ENCODE measurements around the gene MAPKBP1.

MAPKBP1 gene

GRCh38 chr15:41870689-41871081 is 96.4 kb downstream of the MAPKBP1 start:
- peaks cover 13% of the 10 kb centered on the region for H3K4me1 ChIP-seq (ENCODE audit: insufficient read depth, insufficient read length)
- H3K4me3 ChIP-seq (ENCODE audit: insufficient read length, low read depth), result no peak overlapping the region
- TF ChIP-seq SUZ12 (IDR thresholded peaks at IDR 0.05; ENCODE audit: extremely low read depth, insufficient read depth, insufficient read length) (no peak), YY1 (IDR thresholded peaks at IDR 0.05; ENCODE audit: insufficient read depth, insufficient read length) (no peak), ZNF274 (IDR thresholded peaks at IDR 0.05; ENCODE audit: low read depth, low read length) (no peak)
- H3K36me3 ChIP-seq (ENCODE audit: insufficient read depth, insufficient read length, low read length), result no peaks in the 10 kb centered on the region
- DNase-seq (ENCODE audit: low read depth, low spot score), result no peak
- no peaks in the 10 kb centered on the region for H3K9me3 ChIP-seq (ENCODE audit: insufficient read depth, low read length)
- H3K27me3 ChIP-seq (ENCODE audit: insufficient read depth, insufficient read length), result no peaks in the 10 kb centered on the region
- H3K9ac ChIP-seq (ENCODE audit: insufficient read length, low read depth), result no peak overlapping the region

DNA sequence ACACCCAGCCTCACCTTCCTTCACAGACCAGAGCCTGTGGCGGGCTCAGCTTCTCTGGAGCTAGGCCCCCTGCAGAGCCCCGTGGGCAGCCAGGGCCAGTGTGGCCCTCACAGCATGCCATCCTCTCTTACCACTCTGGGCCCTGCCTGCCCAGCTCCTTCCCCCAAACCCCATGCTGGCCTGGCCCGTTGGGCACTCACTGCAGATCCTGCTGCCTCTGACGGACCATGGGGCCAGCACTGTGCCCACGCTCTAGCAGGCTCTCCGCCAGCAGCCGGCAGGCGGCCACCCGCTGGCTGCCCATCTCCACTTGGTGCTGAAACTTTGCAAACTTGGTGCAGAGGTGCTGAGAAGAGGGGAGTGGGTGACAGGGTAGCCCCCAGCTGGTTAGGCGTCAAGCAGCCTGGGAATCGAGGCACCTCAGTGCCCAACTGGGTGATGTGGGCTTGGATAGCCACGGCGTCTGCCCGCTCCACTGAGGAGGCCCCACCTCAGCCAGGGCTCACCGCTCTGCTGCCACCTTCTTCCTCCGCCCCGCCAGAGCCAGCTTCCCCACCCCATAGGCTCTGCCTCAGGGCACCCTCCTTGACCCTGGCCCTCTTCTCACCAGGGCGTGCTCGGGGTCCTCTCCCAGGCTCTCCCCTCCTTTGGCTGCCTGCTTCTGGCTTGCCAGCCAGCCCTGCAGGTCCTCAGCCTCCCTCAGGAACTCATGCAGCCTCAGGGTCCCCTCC is 97.1 kb downstream of the MAPKBP1 start:
- H3K27me3 ChIP-seq (ENCODE audit: insufficient read depth, insufficient read length), result no peaks in the 10 kb centered on the region
- no peak for DNase-seq (ENCODE audit: low read depth, low spot score)
- H3K9ac ChIP-seq (ENCODE audit: insufficient read length, low read depth), result no peak overlapping the region
- H3K9me3 ChIP-seq (ENCODE audit: insufficient read depth, low read length), result no peaks in the 10 kb centered on the region
- TF ChIP-seq SUZ12 (IDR thresholded peaks at IDR 0.05; ENCODE audit: extremely low read depth, insufficient read depth, insufficient read length) (no peak), ZNF274 (IDR thresholded peaks at IDR 0.05; ENCODE audit: low read depth, low read length) (no peak), YY1 (IDR thresholded peaks at IDR 0.05; ENCODE audit: insufficient read depth, insufficient read length) (no peak)
- no peaks in the 10 kb centered on the region for H3K36me3 ChIP-seq (ENCODE audit: insufficient read depth, insufficient read length, low read length)
- peaks cover 8% of the 10 kb centered on the region for H3K4me1 ChIP-seq (ENCODE audit: insufficient read depth, insufficient read length)
- H3K4me3 ChIP-seq (ENCODE audit: insufficient read length, low read depth), result no peak overlapping the region

DNA sequence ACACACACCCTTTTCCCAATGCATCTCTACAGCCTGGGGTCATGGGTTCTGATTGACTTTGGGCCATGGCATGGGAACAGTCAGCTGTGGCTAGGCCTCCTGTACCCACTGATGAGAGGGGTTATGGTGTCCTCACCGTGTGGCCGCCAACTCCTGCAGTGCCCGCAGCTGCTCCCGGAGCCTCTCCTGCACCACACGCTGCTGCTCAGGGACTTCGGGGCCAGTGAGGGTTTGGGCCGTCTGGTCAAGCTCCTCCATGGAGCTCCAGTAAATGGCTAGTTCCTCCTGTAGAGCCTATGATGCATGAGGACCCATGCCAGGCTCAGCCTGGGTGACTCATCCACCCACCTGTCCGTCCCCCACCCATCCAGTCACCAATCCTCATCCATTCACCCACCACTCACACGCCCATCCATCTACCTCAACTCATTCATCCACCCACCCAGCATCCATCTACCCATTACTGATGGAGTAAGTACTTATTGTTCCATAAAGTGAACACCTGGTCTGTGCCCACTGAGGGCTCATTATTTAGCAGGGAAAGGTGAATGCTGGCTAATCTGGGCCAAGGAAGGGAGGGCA is 98.0 kb downstream of the MAPKBP1 start:
- no peaks in the 10 kb centered on the region for H3K27me3 ChIP-seq (ENCODE audit: insufficient read depth, insufficient read length)

GRCh38 chr15:41873711-41874110 is 99.4 kb downstream of the MAPKBP1 start:
- no peak for DNase-seq (ENCODE audit: low read depth, low spot score)
- Histone ChIP-seq H3K9ac (ENCODE audit: insufficient read length, low read depth) (no peak overlapping the region), H3K36me3 (ENCODE audit: insufficient read depth, insufficient read length, low read length) (no peaks in the 10 kb centered on the region), H3K4me1 (ENCODE audit: insufficient read depth, insufficient read length) (peaks cover 8% of the 10 kb centered on the region), H3K27me3 (ENCODE audit: insufficient read depth, insufficient read length) (no peaks in the 10 kb centered on the region), H3K4me3 (ENCODE audit: insufficient read length, low read depth) (no peak overlapping the region), H3K9me3 (ENCODE audit: insufficient read depth, low read length) (no peaks in the 10 kb centered on the region)
- TF ChIP-seq YY1 (IDR thresholded peaks at IDR 0.05; ENCODE audit: insufficient read depth, insufficient read length) (no peak), SUZ12 (IDR thresholded peaks at IDR 0.05; ENCODE audit: extremely low read depth, insufficient read depth, insufficient read length) (no peak), ZNF274 (IDR thresholded peaks at IDR 0.05; ENCODE audit: low read depth, low read length) (no peak)

More for the DNA sequence above, 98.0 kb downstream of the MAPKBP1 start:
- no peak overlapping the region for H3K9ac ChIP-seq (ENCODE audit: insufficient read length, low read depth)
- no peak for TF ChIP-seq YY1 (IDR thresholded peaks at IDR 0.05; ENCODE audit: insufficient read depth, insufficient read length)
- TF ChIP-seq SUZ12 (IDR thresholded peaks at IDR 0.05; ENCODE audit: extremely low read depth, insufficient read depth, insufficient read length), result no peak
- TF ChIP-seq ZNF274 (IDR thresholded peaks at IDR 0.05; ENCODE audit: low read depth, low read length), result no peak
- no peaks in the 10 kb centered on the region for H3K36me3 ChIP-seq (ENCODE audit: insufficient read depth, insufficient read length, low read length)
- H3K9me3 ChIP-seq (ENCODE audit: insufficient read depth, low read length), result no peaks in the 10 kb centered on the region
- H3K4me1 ChIP-seq (ENCODE audit: insufficient read depth, insufficient read length), result peaks cover 8% of the 10 kb centered on the region
- no peak overlapping the region for H3K4me3 ChIP-seq (ENCODE audit: insufficient read length, low read depth)
- DNase-seq (ENCODE audit: low read depth, low spot score), result no peak

DNA sequence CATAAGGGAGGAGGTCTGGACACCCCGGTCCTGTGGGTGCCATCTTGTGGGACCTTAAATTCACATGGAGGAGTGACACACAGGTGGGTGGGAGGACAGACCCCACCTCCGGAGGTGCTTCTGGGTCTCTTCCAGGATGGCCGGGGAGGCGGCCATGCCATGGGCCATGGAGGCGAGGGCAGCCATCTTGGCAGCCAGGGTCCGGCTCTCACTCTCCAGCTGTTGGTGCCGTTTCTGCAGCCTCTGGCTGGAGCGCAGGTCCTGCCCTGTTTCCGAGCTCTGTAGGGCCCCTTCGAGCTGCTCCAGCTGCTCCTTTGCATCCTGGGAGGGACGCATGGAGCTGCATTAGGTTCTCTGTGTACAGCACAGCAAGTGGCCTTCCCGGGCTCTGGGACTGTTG is 100.5 kb downstream of the MAPKBP1 start:
- Histone ChIP-seq H3K27me3 (ENCODE audit: insufficient read depth, insufficient read length) (no peaks in the 10 kb centered on the region), H3K9ac (ENCODE audit: insufficient read length, low read depth) (no peak overlapping the region), H3K9me3 (ENCODE audit: insufficient read depth, low read length) (no peaks in the 10 kb centered on the region), H3K36me3 (ENCODE audit: insufficient read depth, insufficient read length, low read length) (no peaks in the 10 kb centered on the region), H3K4me3 (ENCODE audit: insufficient read length, low read depth) (no peak overlapping the region), H3K4me1 (ENCODE audit: insufficient read depth, insufficient read length) (peaks cover 8% of the 10 kb centered on the region)
- TF ChIP-seq ZNF274 (IDR thresholded peaks at IDR 0.05; ENCODE audit: low read depth, low read length), result no peak
- TF ChIP-seq SUZ12 (IDR thresholded peaks at IDR 0.05; ENCODE audit: extremely low read depth, insufficient read depth, insufficient read length), result no peak
- TF ChIP-seq YY1 (IDR thresholded peaks at IDR 0.05; ENCODE audit: insufficient read depth, insufficient read length), result no peak
- no peak for DNase-seq (ENCODE audit: low read depth, low spot score)

GRCh38 chr15:41876007-41876406 is 101.7 kb downstream of the MAPKBP1 start:
- Histone ChIP-seq H3K4me1 (ENCODE audit: insufficient read depth, insufficient read length) (peaks cover 7% of the 10 kb centered on the region), H3K9me3 (ENCODE audit: insufficient read depth, low read length) (no peaks in the 10 kb centered on the region), H3K9ac (ENCODE audit: insufficient read length, low read depth) (no peak overlapping the region), H3K36me3 (ENCODE audit: insufficient read depth, insufficient read length, low read length) (no peaks in the 10 kb centered on the region), H3K27me3 (ENCODE audit: insufficient read depth, insufficient read length) (no peaks in the 10 kb centered on the region), H3K4me3 (ENCODE audit: insufficient read length, low read depth) (no peak overlapping the region)
- TF ChIP-seq ZNF274 (IDR thresholded peaks at IDR 0.05; ENCODE audit: low read depth, low read length), result no peak
- no peak for TF ChIP-seq SUZ12 (IDR thresholded peaks at IDR 0.05; ENCODE audit: extremely low read depth, insufficient read depth, insufficient read length)
- TF ChIP-seq YY1 (IDR thresholded peaks at IDR 0.05; ENCODE audit: insufficient read depth, insufficient read length), result no peak
- no peak for DNase-seq (ENCODE audit: low read depth, low spot score)

- Histone ChIP-seq H3K27me3 (ENCODE audit: insufficient read depth, insufficient read length) (no peaks in the 10 kb centered on the region), H3K4me1 (ENCODE audit: insufficient read depth, insufficient read length) (peaks cover 4% of the 10 kb centered on the region), H3K9ac (ENCODE audit: insufficient read length, low read depth) (no peak overlapping the region), H3K4me3 (ENCODE audit: insufficient read length, low read depth) (no peak overlapping the region), H3K9me3 (ENCODE audit: insufficient read depth, low read length) (no peaks in the 10 kb centered on the region), H3K36me3 (ENCODE audit: insufficient read depth, insufficient read length, low read length) (no peaks in the 10 kb centered on the region)
- DNase-seq (ENCODE audit: low read depth, low spot score), result no peak
- TF ChIP-seq YY1 (IDR thresholded peaks at IDR 0.05; ENCODE audit: insufficient read depth, insufficient read length), result no peak
Observed at GRCh38 chr15:41876689-41877088, 102.4 kb downstream of the MAPKBP1 start.

Measured in NT2/D1 (cell line).